NOMO-1 treated with dmso at 0.1 percent for 144 hours (cell line): Measurements from ENCODE around the gene NCOR2.

Experiments
- DNase-seq: peaks from one replicate; lab custom pipeline; 2025; ENCODE audit not compliant: unreplicated experiment; lab: John Stamatoyannopoulos, UW

NCOR2 gene

GRCh38 chr12:124529565-124530276 is 37.7 kb downstream of the NCOR2 start:
- no peak for DNase-seq

DNA sequence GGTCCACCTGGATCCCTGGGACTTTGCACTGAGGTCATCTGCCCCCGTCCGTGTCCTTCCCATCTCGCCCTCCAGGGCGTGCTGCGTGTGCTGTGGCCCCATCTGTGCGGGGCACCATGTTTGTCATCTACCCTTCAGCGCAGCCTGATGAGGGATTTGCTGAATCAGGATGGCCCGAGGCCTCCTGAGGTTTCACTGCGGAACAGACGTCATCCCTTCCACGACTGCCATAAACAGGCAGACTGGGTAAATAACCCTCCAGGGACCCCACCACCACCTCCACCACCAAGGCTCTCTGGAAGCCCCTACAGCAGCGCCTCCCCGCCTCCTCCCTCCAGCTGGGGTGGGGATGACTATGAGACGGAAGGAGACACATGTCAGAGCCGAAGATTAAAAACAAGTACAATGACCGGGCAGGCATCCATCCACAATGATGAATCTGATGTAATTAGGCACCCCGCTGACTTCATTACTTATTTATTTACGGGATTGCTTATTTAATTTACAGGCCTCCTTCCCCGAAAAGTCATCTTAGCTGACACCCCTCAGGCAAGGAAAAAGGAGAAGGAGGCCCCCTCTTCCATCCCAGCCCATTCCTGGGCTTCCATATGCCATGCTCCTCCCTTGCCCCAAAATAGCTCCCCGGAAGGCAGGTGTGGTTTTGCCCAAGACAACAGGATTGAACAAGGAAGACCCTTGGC is 39.4 kb downstream of the NCOR2 start:
- no peak for DNase-seq

DNA sequence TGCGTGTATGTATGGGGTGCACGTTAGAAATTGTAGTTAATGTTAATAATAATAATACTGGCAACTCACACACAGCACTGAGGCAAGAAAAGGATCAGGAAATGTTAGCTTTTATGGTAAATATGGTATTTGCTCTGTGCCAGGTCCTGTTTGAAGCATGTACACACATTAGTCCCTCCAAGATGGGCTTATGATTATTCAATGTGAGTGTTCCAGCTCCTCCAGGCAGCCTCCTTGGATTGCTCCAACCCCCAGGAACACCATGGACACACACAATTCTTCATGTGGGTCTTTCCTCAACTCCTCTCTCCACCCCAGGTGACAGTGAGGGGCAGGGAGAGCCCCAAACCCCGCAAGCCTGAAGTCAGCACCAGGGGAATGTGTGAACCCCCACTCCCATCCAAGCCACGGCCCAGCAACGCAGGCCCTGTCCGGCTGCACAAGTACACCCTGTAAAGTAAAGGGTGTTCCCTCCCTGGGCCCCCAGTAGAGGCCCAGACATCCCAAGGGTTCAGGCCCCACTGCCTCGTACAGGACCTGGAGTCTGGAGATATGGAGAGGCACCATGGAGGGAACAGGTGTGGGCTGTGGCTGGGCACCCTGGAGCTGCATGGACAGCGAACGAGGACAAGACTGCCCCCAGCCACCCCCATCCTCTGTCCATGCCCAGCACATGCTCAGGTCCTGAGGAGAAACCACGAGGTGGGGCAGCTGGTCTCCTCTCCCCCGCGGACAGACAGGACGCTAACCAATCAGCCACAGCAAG is 41.3 kb downstream of the NCOR2 start:
- no peak for DNase-seq

GRCh38 chr12:124525455-124525854 is 42.0 kb downstream of the NCOR2 start:
- no peak for DNase-seq

DNA sequence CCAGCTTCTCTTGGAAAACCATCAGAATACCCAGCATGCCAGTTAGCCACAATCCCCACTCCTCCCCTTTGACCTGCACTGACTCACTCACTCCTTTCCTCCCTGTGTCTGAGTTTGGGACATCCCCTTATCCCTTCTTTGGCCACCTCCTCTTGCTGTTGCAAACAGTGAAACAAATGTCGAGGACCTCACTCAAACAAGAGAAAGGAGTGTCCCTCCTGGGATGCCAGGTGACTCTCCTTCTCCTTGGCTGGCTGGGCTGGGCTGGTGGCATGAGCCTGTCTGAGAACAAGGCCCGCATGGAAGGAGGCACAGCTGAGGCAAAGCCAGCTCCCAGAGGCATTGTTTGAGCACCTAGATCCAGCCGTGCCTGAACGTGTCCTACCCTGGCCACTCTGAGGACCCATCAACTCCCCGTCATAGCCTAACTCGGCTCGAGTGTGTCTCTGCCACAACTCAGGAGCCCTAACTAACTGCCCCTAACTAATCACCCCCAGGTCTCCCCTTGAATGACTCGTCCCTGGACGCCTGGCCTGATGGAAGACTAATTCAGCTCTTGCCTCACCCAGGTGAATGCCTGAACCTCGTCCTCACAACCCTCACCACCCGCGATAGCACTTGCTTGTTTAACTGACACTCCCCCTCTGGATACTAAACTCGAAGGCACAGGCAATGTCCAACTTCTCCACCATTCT is 43.0 kb downstream of the NCOR2 start:
- no peak for DNase-seq

DNA sequence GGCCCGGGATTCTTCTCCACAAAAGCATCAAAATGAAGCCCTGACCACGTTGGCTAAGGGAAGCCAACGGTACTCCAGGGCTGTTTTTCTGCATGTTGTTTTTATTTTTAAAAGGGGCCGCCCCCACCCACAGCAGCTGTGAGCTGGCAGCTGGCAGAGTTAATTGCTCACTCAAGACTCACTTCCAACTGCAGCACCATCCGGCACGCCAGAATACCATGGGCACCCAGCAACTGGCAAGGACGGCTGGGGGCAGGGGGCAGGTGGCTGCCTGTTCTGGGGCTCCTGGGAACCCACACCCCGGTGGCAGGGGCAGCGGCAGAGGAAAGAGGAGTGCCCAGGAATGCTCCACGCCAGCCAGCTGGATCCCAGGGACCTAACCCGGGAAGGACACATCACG is 44.3 kb downstream of the NCOR2 start:
- no peak for DNase-seq

DNA sequence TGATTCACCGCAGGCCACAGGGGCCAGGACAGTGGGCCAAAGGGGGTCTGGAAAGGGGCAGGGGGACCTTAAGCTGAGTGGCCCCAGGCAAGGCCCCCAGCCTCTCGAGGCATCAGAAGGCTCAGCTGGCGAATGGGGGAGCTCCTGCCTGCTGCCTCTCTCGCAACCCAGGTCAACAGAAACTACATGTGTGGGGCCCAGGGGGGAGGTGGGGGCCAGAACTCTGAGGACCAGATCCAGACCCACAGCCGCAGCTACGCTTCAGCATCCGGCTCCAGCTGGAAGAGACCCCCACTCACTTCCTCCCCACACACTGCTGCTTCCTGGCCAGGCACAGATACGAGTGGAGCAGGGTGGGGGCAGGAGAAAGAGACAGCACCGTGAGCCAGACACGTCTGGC is 46.5 kb downstream of the NCOR2 start:
- no peak for DNase-seq

- DNase-seq: no peak
Measured at GRCh38 chr12:124520265-124520701, 47.1 kb downstream of the NCOR2 start.

GRCh38 chr12:124519746-124520145 is 47.7 kb downstream of the NCOR2 start:
- no peak for DNase-seq

DNA sequence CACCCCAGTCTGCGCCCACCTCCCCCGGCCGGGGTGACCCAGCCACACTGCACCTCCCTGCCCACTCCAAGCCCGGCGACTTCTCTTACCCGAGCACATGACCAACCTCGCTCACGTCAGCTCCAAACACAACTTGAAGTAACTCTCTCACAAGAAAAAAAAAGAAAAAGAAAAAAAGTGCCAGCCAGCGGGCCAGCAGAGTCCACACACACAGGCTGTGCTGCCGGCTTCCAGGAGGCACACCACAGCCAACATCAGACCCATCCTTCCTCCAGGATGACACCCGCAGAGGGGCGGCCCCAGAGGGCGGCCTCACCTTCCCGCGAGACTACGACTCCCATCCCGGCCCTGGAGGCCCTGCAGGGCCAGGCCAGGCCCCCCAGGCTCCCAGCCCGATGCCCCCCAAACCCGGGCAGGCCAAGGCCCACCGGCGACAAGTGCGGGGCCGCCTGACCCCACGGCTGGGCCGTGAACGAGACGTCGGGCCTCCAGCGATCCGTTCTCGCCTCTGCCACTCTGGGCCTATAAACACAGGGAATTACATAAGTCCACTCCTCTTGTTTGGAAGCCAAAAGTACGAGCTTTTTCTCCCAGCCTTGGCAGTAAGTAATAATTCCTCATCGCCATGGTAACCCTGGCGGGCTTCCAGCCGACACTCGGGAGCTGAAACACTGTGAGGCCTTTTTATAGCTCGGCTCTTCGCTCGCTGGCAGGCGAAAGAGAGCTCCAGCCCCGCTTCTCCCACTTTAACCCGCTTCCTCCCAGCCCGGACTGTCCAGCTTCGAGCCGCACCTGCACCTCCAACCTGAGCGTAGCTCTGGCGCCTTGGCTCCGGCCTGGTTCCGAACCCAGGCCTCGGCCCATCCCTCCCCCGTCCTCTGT is 49.1 kb downstream of the NCOR2 start:
- no peak for DNase-seq
